AG04450 (cell line): ENCODE measurements around the gene CTBP1. TPM values are rescaled to one million over a fixed set of nuclear protein-coding genes. Genes with fewer than 3 reads are reported as not detected.

Experiments
- CTCF ChIA-PET: fragments of 300-600, 350-600 bp; formaldehyde crosslinking; extraction: SDS; loops from one replicate; lab custom pipeline; 2022; ENCODE audit warnings: antibody characterized with exemption, inconsistent platforms; lab: Charles Lee
- POLR2A ChIA-PET: fragments of 350-600 bp; formaldehyde crosslinking; extraction: SDS; loops from one replicate; lab custom pipeline; 2021; ENCODE audit warnings: antibody characterized with exemption, inconsistent platforms; lab: Yijun Ruan, JAX
- DNase-seq: peaks from one replicate; pipeline ENCODE4 v3.0.0-alpha.2; 2011; ENCODE audit warnings: low read depth, low spot score
- H3K27ac ChIP-seq: one replicate; pipeline ENCODE4 v1.5.1; 2012; ENCODE audit warnings: low read depth, low read length, control low read depth
- H3K27me3 ChIP-seq: one replicate; pipeline ENCODE4 v1.6.0; 2012; ENCODE audit warnings: low read length; ENCODE audit not compliant: control insufficient read depth, insufficient read depth
- H3K4me3 ChIP-seq: 2 replicates; pipeline ENCODE4 v1.5.1; 2011; ENCODE audit warnings: mild to moderate bottlenecking, low read depth, low read length, control low read depth
- H3K9me3 ChIP-seq: 2 replicates; pipeline ENCODE4 v1.5.1; 2012; ENCODE audit warnings: low read length; ENCODE audit not compliant: control insufficient read depth, insufficient read depth
- polyA plus RNA-seq: library from polyadenylated mRNA; depleted of rRNA; stranded (reverse); fragments of >200 nt; gene quantifications from 2 replicates; pipeline ENCODE4 v1.2.3, GENCODE V29; 2011
- TF ChIP-seq, protein P1 (sequence below): IDR thresholded peaks from 2 replicates; pipeline ENCODE4 v1.5.1; 2011; ENCODE audit warnings: low read depth, low read length, control low read depth, inconsistent platforms

CTBP1 gene
- polyA plus RNA-seq, 1 experiment, result 72.6 TPM

DNA sequence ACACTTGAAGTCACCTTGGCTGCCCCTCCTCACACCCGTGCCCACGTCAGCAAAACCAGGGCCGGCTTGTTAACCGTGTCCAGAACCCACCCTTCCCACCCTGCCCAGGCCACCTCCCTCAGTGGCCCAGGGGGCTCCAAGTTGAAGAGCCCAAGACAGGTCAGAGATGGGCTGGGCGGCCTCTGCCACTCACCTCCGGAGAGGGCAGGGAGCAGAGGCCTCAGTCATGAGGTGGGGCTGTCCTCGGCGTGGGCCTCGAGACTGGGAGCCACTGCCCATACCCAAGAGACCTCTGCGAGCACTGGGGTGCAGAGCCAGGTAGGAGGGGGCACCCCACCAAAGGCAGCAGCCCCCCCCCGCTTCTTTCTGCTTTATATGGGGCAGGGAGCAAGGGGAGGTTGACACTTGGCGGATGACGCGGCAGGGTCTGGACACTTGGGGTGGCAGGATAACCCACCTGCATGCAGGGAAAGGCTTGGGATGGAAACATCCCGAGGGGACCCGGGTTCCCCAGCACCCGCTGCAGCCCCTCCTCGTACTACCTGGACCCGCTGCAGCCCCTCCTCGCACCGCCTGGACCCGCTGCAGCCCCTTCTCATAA lies 38.6 kb downstream of the CTBP1 start:
- peak overlapping the region; percentile 39 for H3K27ac ChIP-seq

DNA sequence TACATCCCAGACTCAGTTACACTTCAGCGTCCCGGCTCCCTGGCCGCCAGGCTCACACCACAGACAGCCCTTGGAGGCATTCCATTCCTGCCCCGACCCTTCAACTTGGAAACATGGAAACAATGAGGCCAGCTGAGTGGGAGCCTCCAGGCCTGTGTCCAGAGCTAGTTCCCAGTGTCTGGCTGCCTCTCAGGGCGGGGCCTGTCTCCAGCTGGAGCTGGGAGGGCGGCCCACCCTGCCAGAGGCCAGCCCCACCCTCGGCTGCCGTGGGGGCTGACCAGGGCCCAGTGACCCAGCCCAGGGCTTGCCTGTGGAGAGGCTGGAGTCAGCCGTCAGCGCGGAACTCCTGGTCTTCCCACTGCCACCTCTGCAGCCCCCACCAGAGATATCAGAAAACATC lies 39.1 kb downstream of the CTBP1 start:
- peak overlapping the region; percentile 80 for H3K27ac ChIP-seq
- DNase-seq, result peak; percentile 55
- TF ChIP-seq, protein P1, sequence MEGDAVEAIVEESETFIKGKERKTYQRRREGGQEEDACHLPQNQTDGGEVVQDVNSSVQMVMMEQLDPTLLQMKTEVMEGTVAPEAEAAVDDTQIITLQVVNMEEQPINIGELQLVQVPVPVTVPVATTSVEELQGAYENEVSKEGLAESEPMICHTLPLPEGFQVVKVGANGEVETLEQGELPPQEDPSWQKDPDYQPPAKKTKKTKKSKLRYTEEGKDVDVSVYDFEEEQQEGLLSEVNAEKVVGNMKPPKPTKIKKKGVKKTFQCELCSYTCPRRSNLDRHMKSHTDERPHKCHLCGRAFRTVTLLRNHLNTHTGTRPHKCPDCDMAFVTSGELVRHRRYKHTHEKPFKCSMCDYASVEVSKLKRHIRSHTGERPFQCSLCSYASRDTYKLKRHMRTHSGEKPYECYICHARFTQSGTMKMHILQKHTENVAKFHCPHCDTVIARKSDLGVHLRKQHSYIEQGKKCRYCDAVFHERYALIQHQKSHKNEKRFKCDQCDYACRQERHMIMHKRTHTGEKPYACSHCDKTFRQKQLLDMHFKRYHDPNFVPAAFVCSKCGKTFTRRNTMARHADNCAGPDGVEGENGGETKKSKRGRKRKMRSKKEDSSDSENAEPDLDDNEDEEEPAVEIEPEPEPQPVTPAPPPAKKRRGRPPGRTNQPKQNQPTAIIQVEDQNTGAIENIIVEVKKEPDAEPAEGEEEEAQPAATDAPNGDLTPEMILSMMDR, result no peak
- POLR2A ChIA-PET, result interaction anchor here (0.9 to 1.8 kb wide), 4 partner anchors 8 to 37 kb away, joined by 3 to 10 read pairs (median 5); partner anchors contain the start of gene SPON2
- CTCF ChIA-PET, result no interaction called here
- H3K4me3 ChIP-seq, result no peak overlapping the region
- no peaks in the 10 kb centered on the region for H3K27me3 ChIP-seq
- peaks cover 10% of the 10 kb centered on the region; the same call in 1 of the 2 replicates for H3K9me3 ChIP-seq

More for the DNA sequence above, 38.6 kb downstream of the CTBP1 start:
- DNase-seq, result no peak
- POLR2A ChIA-PET, result interaction anchor here (0.9 to 1.8 kb wide), 4 partner anchors 9 to 37 kb away, joined by 3 to 10 read pairs (median 5); partner anchors contain the start of gene SPON2
- CTCF ChIA-PET, result no interaction called here
- TF ChIP-seq, protein P1, result no peak
- H3K9me3 ChIP-seq, result peaks cover 10% of the 10 kb centered on the region; the same call in 1 of the 2 replicates
- H3K4me3 ChIP-seq, result no peak overlapping the region
- H3K27me3 ChIP-seq, result no peaks in the 10 kb centered on the region

DNA sequence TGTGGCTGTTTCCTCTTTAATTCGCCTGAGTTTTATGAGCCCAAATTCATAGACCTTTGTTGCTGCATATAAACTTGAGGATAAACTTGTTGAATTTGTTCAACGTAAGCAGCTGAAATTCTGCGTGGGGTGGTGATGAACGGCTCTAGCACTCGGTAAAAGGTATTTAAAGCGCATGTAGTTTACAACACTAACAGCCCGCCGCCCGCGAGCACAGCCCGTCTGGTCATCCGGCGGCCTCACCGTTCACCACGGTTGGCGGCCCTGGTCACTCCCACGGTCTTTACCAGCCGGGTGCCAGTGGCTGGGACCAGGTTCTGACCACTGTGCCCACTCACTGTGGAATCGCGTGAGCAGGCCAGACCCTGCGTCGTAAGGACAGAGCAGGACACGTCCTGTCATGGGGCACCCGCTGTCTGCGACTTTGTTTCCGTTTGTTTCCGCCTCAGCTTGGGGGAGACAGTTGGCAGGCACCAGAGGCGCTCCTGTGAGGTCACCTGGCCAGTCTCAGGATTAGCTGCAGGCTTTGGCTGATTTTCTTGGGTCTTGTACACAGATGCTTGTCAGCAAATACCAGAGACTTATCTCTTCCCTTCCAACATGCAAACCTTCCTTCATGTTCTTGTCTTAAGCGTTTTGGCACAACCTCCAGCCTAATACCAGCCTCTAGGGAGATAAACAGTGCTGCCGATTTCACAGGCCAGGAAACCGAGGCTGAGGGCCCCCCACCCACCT lies 39.8 kb downstream of the CTBP1 start:
- TF ChIP-seq, protein P1, result no peak
- Histone ChIP-seq H3K27me3 (no peaks in the 10 kb centered on the region), H3K27ac (peak overlapping the region; percentile 80), H3K9me3 (peaks cover 10% of the 10 kb centered on the region; the same call in 1 of the 2 replicates), H3K4me3 (no peak overlapping the region)
- no peak for DNase-seq
- ChIA-PET POLR2A (interaction anchor here (0.9 to 1.8 kb wide), 5 partner anchors 8 to 36 kb away, joined by 3 to 10 read pairs (median 5); partner anchors contain the start of gene SPON2), CTCF (no interaction called here)

DNA sequence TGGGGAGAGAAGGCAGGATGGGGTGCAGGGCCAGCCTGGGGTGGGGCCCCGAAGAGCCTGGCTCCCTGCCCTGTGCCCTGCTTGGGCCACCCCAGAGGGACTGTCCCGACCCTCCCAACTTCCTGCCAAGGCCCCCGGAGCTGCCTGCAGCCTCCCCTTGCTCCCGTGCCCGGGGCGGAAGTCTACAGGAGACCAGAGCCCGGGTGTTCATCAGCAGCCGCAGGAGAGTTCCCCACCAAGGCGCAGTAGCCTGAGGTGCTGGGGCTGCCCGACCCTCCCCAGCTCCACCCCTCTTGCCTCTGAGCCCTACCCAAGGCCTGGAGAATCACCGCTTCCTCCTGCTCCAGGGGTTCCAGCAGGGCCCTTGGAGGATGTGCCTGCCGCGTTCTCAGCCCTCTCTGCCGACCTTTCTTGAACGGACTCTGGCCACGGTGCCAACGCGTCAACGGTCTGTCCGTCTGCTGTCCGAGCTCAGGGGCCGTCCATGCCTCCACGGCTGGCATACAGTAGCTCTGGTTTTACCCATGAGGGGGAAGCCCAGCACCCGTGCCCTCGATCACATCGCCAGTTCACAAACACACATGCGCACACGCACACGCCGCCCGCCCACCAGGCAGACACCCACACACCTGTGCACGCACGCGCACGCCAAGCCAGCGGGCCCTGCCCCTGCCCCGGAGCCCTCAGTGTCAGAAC lies 40.5 kb downstream of the CTBP1 start:
- POLR2A ChIA-PET, result interaction anchor here (1.0 to 1.8 kb wide), 5 partner anchors 8 to 40 kb away, joined by 3 to 12 read pairs (median 8); partner anchors contain the start of gene SPON2
- Histone ChIP-seq H3K27ac (peak overlapping the region; percentile 80), H3K9me3 (peaks cover 10% of the 10 kb centered on the region; the same call in 1 of the 2 replicates), H3K27me3 (no peaks in the 10 kb centered on the region), H3K4me3 (no peak overlapping the region)
- CTCF ChIA-PET, result no interaction called here
- no peak for DNase-seq
- TF ChIP-seq, protein P1, result no peak
